ENCODE measurements around the gene COL21A1.

The COL21A1 gene

DNA sequence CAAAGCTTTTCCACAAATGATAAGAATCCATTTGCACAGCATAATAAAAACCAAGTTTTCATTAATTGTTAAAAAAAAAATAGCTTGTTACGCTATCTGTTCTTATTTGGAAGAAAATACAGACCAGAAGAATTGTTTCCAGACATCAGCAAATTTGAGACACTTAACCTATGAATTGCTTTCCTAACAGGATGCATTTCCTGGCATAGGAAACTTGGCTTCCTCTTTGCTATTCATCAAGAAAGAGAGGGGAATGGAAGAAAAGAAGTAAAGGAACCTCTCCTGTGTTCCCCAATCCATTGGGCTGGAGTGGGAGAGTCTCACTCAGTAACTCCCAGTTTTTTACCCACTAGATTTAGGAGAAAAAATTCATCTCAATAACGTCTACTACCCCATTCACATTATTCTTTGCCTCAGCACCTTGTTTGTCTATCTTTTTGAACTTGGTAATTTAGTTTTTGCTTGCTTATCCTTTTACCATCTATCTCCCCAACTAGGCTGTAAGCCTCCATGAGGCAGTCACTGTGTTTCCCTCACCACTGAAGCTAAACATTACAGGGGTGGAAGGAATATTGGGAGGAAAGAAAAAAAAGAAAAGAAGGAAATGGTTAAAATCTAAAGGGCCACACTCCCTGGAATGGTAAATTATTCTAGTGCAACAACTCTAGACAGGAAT, 150.3 kb downstream of the COL21A1 start:
- no peak overlapping the region for H3K4me3 ChIP-seq (ENCODE audit: low read depth, low read length)
- in situ Hi-C loops (cut with HindIII; ENCODE audit: low sequenced_read_pairs) = no loop called here
- TF ChIP-seq, protein P1, sequence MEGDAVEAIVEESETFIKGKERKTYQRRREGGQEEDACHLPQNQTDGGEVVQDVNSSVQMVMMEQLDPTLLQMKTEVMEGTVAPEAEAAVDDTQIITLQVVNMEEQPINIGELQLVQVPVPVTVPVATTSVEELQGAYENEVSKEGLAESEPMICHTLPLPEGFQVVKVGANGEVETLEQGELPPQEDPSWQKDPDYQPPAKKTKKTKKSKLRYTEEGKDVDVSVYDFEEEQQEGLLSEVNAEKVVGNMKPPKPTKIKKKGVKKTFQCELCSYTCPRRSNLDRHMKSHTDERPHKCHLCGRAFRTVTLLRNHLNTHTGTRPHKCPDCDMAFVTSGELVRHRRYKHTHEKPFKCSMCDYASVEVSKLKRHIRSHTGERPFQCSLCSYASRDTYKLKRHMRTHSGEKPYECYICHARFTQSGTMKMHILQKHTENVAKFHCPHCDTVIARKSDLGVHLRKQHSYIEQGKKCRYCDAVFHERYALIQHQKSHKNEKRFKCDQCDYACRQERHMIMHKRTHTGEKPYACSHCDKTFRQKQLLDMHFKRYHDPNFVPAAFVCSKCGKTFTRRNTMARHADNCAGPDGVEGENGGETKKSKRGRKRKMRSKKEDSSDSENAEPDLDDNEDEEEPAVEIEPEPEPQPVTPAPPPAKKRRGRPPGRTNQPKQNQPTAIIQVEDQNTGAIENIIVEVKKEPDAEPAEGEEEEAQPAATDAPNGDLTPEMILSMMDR (IDR thresholded peaks at IDR 0.05; ENCODE audit: low read depth, low read length) = no peak
- DNase-seq (ENCODE audit: low read depth, low spot score) = no peak

DNA sequence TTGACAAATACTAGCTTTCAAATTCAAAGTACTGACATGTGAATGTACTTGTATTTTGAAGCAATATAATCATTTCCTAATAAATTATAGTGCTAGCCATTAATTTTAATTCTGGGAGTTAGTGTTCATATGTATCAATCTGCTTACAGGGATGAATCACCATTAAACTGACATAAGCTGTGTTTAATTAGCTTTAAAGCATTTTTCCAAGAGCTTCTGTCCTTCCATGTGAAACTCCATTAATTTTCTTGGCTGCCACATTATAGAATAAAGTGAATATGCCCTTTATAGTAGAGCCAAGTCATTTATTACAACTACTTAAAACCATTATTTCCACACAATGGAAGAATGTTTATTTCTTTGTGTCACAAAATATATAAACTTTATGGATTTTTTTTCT, 150.8 kb downstream of the COL21A1 start:
- H3K4me3 ChIP-seq (ENCODE audit: low read depth, low read length) = no peak overlapping the region
- in situ Hi-C loops (cut with HindIII; ENCODE audit: low sequenced_read_pairs) = no loop called here
- TF ChIP-seq, protein P1 (IDR thresholded peaks at IDR 0.05; ENCODE audit: low read depth, low read length) = no peak
- DNase-seq (ENCODE audit: low read depth, low spot score) = no peak

DNA sequence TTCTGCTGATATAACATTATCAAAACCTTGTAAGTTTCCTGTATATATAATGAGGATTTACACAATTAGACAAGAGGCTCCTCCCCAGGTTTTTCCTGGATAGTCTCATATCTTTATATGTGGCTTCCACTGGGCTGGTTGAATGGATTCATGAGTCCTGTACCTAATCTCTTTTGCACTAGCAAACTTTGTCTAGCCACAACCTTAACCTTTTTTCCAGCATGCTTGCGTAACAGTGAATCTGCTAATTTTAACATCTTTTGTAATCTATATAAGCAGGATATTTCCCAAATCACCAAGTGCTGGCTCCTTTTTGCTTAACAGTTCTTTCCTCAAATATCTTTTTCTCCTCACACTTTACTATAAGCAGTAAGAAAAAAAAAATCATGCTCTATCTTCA, 153.6 kb downstream of the COL21A1 start:
- TF ChIP-seq, protein P1 (IDR thresholded peaks at IDR 0.05; ENCODE audit: low read depth, low read length) = no peak
- in situ Hi-C loops (cut with HindIII; ENCODE audit: low sequenced_read_pairs) = no loop called here
- no peak for DNase-seq (ENCODE audit: low read depth, low spot score)
- no peak overlapping the region for H3K4me3 ChIP-seq (ENCODE audit: low read depth, low read length)

DNA sequence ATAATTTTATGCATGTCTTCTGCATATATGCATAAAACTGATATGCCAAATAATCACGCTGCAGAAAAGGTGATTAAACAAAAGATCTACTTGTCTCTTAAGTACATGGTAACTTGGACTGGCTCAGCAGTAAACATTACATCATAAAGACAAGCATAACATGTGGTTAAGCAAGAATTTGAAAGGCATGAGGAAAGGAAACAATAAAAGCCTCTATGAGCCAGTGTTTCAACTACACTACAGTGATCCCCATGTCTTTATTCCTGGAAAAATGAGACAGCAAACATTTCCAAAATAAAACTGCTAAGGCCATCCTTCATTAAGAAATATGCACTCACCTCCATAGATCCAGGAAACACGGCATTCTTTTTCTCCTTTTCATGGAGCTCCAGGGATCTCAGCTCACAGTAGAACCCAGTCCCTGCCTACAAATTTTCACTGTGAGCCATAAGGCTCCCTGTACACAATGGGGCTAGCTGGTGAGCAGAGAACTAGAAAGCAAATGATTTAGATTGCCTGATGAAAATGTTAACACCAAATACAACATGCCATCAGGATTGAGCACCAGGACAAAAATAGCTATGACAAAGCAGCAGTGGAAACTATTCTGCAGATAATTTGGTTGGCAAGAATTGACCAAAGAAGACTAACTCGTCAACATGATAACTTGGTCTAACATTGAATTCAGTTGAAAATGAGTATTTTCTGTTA, 156.1 kb downstream of the COL21A1 start:
- no peak overlapping the region for H3K4me3 ChIP-seq (ENCODE audit: low read depth, low read length)
- TF ChIP-seq, protein P1 (IDR thresholded peaks at IDR 0.05; ENCODE audit: low read depth, low read length) = no peak
- DNase-seq (ENCODE audit: low read depth, low spot score) = peak; percentile 94
- in situ Hi-C loops (cut with HindIII; ENCODE audit: low sequenced_read_pairs) = no loop called here

DNA sequence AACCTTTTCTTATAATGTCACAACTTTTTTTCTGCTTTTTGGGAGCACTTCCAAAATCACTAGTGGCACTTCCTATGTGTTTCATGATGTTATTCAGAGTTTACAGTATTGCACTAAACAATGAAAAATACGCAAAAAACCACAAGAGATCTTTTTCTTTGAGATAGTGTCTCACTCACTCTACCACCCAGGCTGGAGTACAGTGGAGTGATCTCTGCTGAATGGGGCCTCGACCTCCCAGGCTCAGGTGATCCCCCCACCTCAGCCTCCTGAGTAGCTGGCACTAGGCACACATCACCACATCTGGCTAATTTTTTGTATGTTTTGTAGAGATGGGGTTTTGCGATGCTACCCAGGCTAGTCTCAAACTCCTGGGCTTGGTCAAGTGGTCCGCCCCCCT, 158.7 kb downstream of the COL21A1 start:
- H3K4me3 ChIP-seq (ENCODE audit: low read depth, low read length) = no peak overlapping the region
- TF ChIP-seq, protein P1 (IDR thresholded peaks at IDR 0.05; ENCODE audit: low read depth, low read length) = no peak
- DNase-seq (ENCODE audit: low read depth, low spot score) = no peak
- in situ Hi-C loops (cut with HindIII; ENCODE audit: low sequenced_read_pairs) = no loop called here

DNA sequence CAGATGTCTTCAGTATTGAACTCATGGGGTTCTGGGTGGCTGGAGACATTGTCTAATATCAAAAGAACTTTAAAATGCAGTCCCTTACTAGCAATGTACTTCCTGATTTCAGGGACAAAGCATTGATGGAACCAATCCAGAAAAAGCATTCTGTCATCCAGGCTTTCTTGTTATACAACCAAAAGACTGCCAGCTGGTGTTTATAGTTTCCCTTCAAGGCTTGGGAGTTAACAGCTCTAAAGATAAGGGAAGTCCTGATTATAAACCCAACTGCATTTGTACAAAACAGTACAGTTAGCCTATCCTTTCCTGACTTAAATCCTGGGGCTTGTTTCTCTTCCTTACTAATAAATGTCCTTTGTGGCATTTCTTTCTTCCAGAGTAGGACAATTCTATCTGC, 160.0 kb downstream of the COL21A1 start:
- TF ChIP-seq, protein P1 (IDR thresholded peaks at IDR 0.05; ENCODE audit: low read depth, low read length) = no peak
- no peak overlapping the region for H3K4me3 ChIP-seq (ENCODE audit: low read depth, low read length)
- DNase-seq (ENCODE audit: low read depth, low spot score) = peak; percentile 63
- in situ Hi-C loops (cut with HindIII; ENCODE audit: low sequenced_read_pairs) = no loop called here
